IPS-NIHi7 (cell line): Measurements from ENCODE around the gene KLHL33.

ENCODE experiments used
- DNase-seq: peaks from one replicate; pipeline ENCODE4 v3.0.0; 2012; ENCODE audit warnings: mixed read lengths; ENCODE audit errors: extremely low spot score

KLHL33 gene, protein sequence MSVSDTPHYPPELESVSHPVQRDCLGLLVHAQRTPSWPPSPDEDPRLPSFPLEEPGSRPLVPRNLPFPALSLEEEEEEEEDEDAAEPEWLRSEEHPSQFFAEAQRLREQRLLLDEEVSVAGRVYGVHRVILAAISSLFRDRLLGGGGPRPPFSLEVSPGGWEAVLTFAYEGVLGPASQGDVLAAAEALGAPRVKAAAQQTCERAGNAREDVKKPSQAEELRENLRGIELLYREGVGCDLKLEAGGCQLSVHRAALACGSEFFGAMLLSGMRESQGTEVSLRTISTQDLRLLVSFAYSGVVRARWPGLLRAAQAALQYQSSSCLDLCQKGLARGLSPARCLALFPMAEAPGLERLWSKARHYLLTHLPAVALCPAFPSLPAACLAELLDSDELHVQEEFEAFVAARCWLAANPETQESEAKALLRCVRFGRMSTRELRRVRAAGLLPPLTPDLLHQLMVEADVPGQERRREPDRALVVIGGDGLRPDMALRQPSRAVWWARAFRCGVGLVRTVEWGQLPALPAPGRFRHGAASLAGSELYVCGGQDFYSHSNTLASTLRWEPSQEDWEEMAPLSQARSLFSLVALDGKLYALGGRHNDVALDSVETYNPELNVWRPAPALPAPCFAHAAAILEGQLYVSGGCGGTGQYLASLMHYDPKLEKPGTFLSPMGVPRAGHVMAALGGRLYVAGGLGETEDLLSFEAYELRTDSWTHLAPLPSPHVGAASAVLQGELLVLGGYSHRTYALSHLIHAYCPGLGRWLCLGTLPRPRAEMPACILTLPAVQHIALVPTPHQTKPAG

GRCh38 chr14:20435582-20436362, at the start of gene KLHL33:
Gene KLHL33 (minus strand): TSS chr14:20436166. CDS start chr14:20435811, 355 bp downstream.
- DNase-seq = no peak

DNA sequence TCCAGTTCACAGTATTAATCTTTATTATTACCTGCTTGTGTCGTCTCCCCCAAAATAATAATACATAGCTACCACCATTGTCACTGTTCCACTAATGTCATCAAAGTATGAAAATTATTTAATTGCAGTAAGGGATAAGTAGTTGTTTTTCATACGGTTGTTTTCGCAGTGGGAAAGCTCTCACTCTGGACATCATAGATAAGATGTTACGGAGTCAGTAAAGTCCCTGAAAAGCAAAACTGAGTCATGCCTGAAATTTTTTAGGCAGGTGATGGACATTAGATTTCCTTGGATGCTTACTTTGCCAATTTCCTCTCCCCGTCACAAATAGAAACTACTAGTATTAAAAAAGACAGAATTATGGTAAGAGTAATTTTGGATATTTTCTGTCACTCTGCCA, 46.4 kb upstream of the KLHL33 start:
- DNase-seq = no peak

GRCh38 chr14:20478894-20479293, 42.9 kb upstream of the KLHL33 start:
- DNase-seq = no peak

DNA sequence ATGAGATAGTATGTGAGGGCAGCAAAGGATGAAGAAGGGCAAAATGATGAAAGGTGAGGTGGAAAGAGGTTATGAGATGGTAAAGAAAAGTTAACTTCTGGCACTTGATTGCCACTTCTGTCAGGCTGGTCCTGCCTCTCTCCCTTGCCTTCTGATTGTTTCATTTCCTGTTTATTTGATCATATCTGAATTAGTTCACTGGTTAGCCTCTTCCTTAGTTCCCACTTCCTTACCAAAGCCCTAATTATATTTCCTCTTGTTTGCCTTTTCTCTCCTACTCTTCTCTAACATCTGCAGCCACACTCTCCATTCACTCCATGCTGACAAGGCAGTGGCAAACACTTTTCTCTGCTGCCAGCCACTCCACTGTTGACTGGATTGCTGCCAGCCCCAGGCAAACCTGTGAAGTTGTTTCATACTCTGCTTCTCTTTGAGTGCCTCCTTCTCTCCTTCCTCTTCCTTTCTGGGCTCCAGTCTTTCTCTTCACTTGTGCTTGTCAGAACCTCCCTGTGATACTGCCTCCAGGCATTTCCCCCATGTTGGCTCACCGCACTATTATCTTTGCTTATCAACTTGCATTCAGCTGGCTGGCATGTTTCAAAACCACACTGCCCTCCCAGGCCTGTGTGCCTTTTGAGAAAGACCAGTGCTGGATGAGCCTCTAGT, 41.4 kb upstream of the KLHL33 start:
- DNase-seq = no peak

- DNase-seq = no peak
Observed at GRCh38 chr14:20476776-20477175, 40.8 kb upstream of the KLHL33 start.

DNA sequence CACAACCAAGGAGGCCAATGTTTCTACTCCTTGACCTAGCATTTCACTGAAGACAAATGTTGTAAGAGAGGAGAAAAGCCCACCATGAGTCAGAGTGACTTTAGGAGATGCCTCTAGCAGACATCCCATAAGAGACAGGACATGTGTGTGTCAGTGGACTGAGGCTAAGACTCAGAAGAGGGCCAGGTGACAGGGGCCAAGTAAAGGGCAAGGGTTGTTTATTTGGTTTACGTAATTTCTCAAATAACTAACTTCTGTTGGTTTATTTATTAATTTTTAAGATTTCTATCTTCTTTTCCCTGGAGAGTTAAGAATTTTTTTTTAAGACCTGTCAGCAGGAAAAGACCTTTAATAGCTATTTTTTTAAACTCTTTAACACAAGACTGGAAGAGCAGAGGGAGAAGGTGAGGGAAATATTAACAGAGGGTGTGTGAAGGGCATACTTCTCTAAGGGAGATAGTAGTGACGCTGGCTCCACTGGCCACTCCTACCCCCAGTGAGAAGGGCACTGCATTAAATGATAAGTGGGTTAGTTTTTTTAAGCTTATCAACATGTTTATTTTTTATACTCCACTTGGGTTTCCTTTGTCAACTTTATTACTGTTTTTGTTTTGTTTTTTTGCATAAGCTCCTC, 36.7 kb upstream of the KLHL33 start:
- no peak for DNase-seq

- DNase-seq = peak; percentile 31
Observed at GRCh38 chr14:20470603-20470901, 34.6 kb upstream of the KLHL33 start.

- peak; percentile 26 for DNase-seq
Observed at GRCh38 chr14:20469890-20470602, 34.1 kb upstream of the KLHL33 start.

- peak; percentile 97 for DNase-seq
Observed at GRCh38 chr14:20469242-20469889, 33.4 kb upstream of the KLHL33 start, which contains the start of gene PNP. Gene PNP (plus strand): TSS chr14:20469406. CDS start chr14:20469525, 119 bp downstream.

GRCh38 chr14:20468764-20469241, 32.8 kb upstream of the KLHL33 start:
- DNase-seq = no peak

GRCh38 chr14:20461225-20462141, 25.5 kb upstream of the KLHL33 start, which contains the start of gene PIP4P1:
Gene PIP4P1 (minus strand): TSS chr14:20461434. CDS start chr14:20461325, 109 bp downstream.
- DNase-seq = peak; percentile 92

DNA sequence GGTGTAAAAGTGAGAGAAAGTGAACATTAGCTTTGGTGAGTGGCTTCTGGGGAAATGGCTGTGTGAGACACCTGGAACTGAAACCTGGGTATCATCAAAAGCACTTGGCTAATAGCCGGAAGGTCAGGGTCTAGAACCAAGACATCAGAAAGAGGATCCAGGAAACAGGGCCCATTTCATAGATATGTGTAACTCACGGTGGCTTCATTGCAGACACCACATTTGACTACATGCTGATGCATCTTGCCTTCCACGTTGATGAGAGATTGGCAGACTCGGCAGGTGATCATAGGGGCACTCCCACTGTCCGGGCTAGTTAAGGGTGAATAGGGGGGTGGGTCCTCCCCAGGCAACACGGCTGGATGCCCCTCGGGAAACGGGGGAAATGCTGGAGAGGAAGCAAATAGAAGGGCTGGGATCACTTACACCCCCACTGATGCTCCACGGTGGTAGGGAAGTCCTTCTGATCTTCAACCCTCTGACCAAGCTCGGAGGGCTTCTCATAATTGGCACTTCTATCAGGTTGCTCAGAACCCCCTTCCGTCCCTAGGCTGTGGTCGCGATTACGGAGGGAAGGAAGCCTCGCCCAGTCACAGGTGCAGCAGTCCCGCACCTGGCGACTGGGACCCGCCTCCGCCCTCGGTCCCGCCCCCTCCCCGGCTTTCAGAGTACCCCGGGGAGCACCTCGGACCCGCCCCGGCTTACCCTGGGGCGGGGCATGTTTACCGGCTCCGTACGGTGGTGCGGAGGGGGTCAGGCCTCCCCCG, 24.7 kb upstream of the KLHL33 start:
- peak; percentile 37 for DNase-seq

- no peak for DNase-seq
Observed at GRCh38 chr14:20458031-20458789, 22.2 kb upstream of the KLHL33 start.

GRCh38 chr14:20456971-20457370, 21.0 kb upstream of the KLHL33 start:
- no peak for DNase-seq

- peak; percentile 43 for DNase-seq
Observed at GRCh38 chr14:20455355-20456300, 19.7 kb upstream of the KLHL33 start.
